Neural progenitor cell (in vitro differentiated cells): ENCODE data around the gene ARVCF. TPM values are rescaled to one million over a fixed set of nuclear protein-coding genes. Genes with fewer than 3 reads are reported as not detected.

Experiments used
- DNase-seq: peaks from one replicate; pipeline ENCODE4 v3.0.0-alpha.2; 2016; ENCODE audit warnings: low spot score
- H2AFZ ChIP-seq: fragments of 200-600 bp; sonication (generic); replicated peaks from 2 replicates; pipeline ENCODE4 v1.6.1; 2016; ENCODE audit warnings: antibody characterized with exemption
- H3F3A ChIP-seq: fragments of 200-600 bp; sonication (generic); 2 replicates; pipeline ENCODE4 v1.6.1; 2016; ENCODE audit warnings: antibody characterized with exemption, low read depth
- H3K27ac ChIP-seq: fragments of 200-600 bp; sonication (generic); 2 replicates; pipeline ENCODE4 v1.5.1; 2016; ENCODE audit warnings: mild to moderate bottlenecking
- H3K27me3 ChIP-seq: fragments of 200-600 bp; sonication (generic); 2 replicates; pipeline ENCODE4 v1.6.1; 2016; ENCODE audit warnings: mild to moderate bottlenecking, moderate library complexity
- H3K36me3 ChIP-seq: fragments of 200-600 bp; sonication (generic); 2 replicates; pipeline ENCODE4 v1.5.1; 2016
- H3K4me1 ChIP-seq: fragments of 200-600 bp; sonication (generic); 2 replicates; pipeline ENCODE4 v1.6.1; 2016; ENCODE audit warnings: mixed run types
- H3K4me2 ChIP-seq: fragments of 200-600 bp; sonication (generic); 2 replicates; pipeline ENCODE4 v1.6.1; 2016
- H3K4me3 ChIP-seq: fragments of 200-600 bp; sonication (generic); 2 replicates; pipeline ENCODE4 v1.5.1; 2016
- H3K79me2 ChIP-seq: fragments of 200-600 bp; sonication (generic); 2 replicates; pipeline ENCODE4 v1.6.1; 2016; ENCODE audit warnings: low read depth
- H3K9ac ChIP-seq: fragments of 200-600 bp; sonication (generic); 2 replicates; pipeline ENCODE4 v1.6.1; 2016
- H3K9me3 ChIP-seq: fragments of 200-600 bp; sonication (generic); 2 replicates; pipeline ENCODE4 v1.5.1; 2016; ENCODE audit warnings: low read depth
- H4K20me1 ChIP-seq: fragments of 200-600 bp; sonication (generic); 2 replicates; pipeline ENCODE4 v1.6.1; 2016; ENCODE audit warnings: low read depth
- H3K27ac Mint-ChIP-seq: 3 replicates; pipeline ENCODE4 v1.8.0; 2021; ENCODE audit warnings: mixed read lengths
- H3K27me3 Mint-ChIP-seq: 2 replicates; pipeline ENCODE4 v1.8.0; 2022; ENCODE audit warnings: low read depth, mild to moderate bottlenecking, inconsistent platforms, moderate library complexity, mixed read lengths; ENCODE audit not compliant: insufficient read depth
- H3K36me3 Mint-ChIP-seq: 3 replicates; pipeline ENCODE4 v1.8.0; 2021; ENCODE audit warnings: mixed read lengths
- H3K4me1 Mint-ChIP-seq: 3 replicates; pipeline ENCODE4 v1.8.0; 2021; ENCODE audit warnings: mixed read lengths
- H3K4me3 Mint-ChIP-seq: 3 replicates; pipeline ENCODE4 v1.8.0; 2021; ENCODE audit warnings: mild to moderate bottlenecking, moderate library complexity, mixed read lengths
- H3K9me3 Mint-ChIP-seq: 3 replicates; pipeline ENCODE4 v1.8.0; 2020; ENCODE audit warnings: mixed read lengths
- CTCF ChIP-seq: fragments of 200-600 bp; sonication (generic); IDR thresholded peaks from 2 replicates; pipeline ENCODE4 v1.5.1; 2017; ENCODE audit warnings: antibody characterized with exemption, mild to moderate bottlenecking
- EZH2 ChIP-seq: fragments of 200-600 bp; sonication (generic); IDR thresholded peaks from 2 replicates; pipeline ENCODE4 v1.6.1; 2017; ENCODE audit warnings: antibody characterized with exemption, mild to moderate bottlenecking, moderate library complexity
- EZH2phosphoT487 ChIP-seq: fragments of 200-600 bp; sonication (generic); IDR thresholded peaks from 2 replicates; pipeline ENCODE4 v1.6.1; 2017; ENCODE audit warnings: antibody characterized with exemption
- total RNA-seq: library from RNA; depleted of rRNA; stranded (reverse); fragments of >200 nt; gene quantifications from 2 replicates; pipeline ENCODE4 v1.2.3, GENCODE V29; 2015; ENCODE audit warnings: low replicate concordance

Gene ARVCF
- total RNA-seq, 1 donor from 2014 or later = 35.4 TPM

GRCh38 chr22:19974935-19975706, 41.5 kb downstream of the ARVCF start:
- no peak overlapping the region for H3K9ac ChIP-seq
- peak overlapping the region; percentile 37 for H3K4me2 ChIP-seq
- no peaks in the 10 kb centered on the region for H3K9me3 ChIP-seq
- no peak for TF ChIP-seq CTCF
- H3K36me3 ChIP-seq = no peaks in the 10 kb centered on the region
- H3K27me3 Mint-ChIP-seq = peaks cover 4% of the 10 kb centered on the region
- H4K20me1 ChIP-seq = peaks cover 27% of the 10 kb centered on the region
- H3K27ac Mint-ChIP-seq = peak overlapping the region; percentile 91
- H3K9me3 Mint-ChIP-seq = no peaks in the 10 kb centered on the region
- peak overlapping the region; percentile 45 for H3K27ac ChIP-seq
- H3K4me1 ChIP-seq = peaks cover 10% of the 10 kb centered on the region
- H3K4me3 ChIP-seq = no peak overlapping the region
- H3K36me3 Mint-ChIP-seq = peaks cover 5% of the 10 kb centered on the region
- H3K79me2 ChIP-seq = no peaks in the 10 kb centered on the region
- H3F3A ChIP-seq = peaks cover 3% of the 10 kb centered on the region
- peaks cover 29% of the 10 kb centered on the region for H3K4me1 Mint-ChIP-seq
- peak overlapping the region; percentile 74 for H3K4me3 Mint-ChIP-seq
- H3K27me3 ChIP-seq = no peaks in the 10 kb centered on the region
- DNase-seq = no peak
- no peak overlapping the region for H2AFZ ChIP-seq

- H3K4me3 Mint-ChIP-seq = peak overlapping the region; percentile 74
- H3K9me3 Mint-ChIP-seq = no peaks in the 10 kb centered on the region
- H3K4me1 Mint-ChIP-seq = peaks cover 29% of the 10 kb centered on the region
- Histone ChIP-seq H3K9me3 (no peaks in the 10 kb centered on the region), H3K36me3 (no peaks in the 10 kb centered on the region), H3F3A (peaks cover 3% of the 10 kb centered on the region), H3K79me2 (no peaks in the 10 kb centered on the region), H4K20me1 (peaks cover 28% of the 10 kb centered on the region), H3K27me3 (no peaks in the 10 kb centered on the region), H2AFZ (no peak overlapping the region), H3K4me2 (peak overlapping the region; percentile 37), H3K4me3 (no peak overlapping the region), H3K9ac (no peak overlapping the region), H3K27ac (no peak overlapping the region), H3K4me1 (peaks cover 10% of the 10 kb centered on the region)
- peaks cover 5% of the 10 kb centered on the region for H3K27me3 Mint-ChIP-seq
- peaks cover 4% of the 10 kb centered on the region for H3K36me3 Mint-ChIP-seq
- H3K27ac Mint-ChIP-seq = peak overlapping the region; percentile 91
- peak; percentile 92 for DNase-seq
- TF ChIP-seq CTCF (no peak), EZH2phosphoT487 (no peak), EZH2 (no peak)
These were observed 42.3 kb downstream of the ARVCF start for GRCh38 chr22:19974268-19974861.

GRCh38 chr22:19973551-19974267, 42.9 kb downstream of the ARVCF start:
- no peak for TF ChIP-seq CTCF
- no peak for TF ChIP-seq EZH2phosphoT487
- TF ChIP-seq EZH2 = no peak
- Histone ChIP-seq H3K4me3 (no peak overlapping the region), H4K20me1 (peaks cover 28% of the 10 kb centered on the region), H2AFZ (no peak overlapping the region), H3K4me1 (peaks cover 10% of the 10 kb centered on the region), H3K4me2 (no peak overlapping the region), H3K9me3 (no peaks in the 10 kb centered on the region), H3K27ac (no peak overlapping the region), H3K27me3 (no peaks in the 10 kb centered on the region), H3K79me2 (no peaks in the 10 kb centered on the region), H3F3A (peaks cover 3% of the 10 kb centered on the region), H3K9ac (no peak overlapping the region), H3K36me3 (no peaks in the 10 kb centered on the region)
- H3K27ac Mint-ChIP-seq = no peak overlapping the region
- H3K27me3 Mint-ChIP-seq = peaks cover 5% of the 10 kb centered on the region
- H3K4me1 Mint-ChIP-seq = peaks cover 29% of the 10 kb centered on the region
- peaks cover 4% of the 10 kb centered on the region for H3K36me3 Mint-ChIP-seq
- no peak for DNase-seq
- H3K9me3 Mint-ChIP-seq = no peaks in the 10 kb centered on the region
- peak overlapping the region; percentile 43 for H3K4me3 Mint-ChIP-seq
